Suppressor macrophage treated with lipopolysaccharide for 1 hour (primary cell): ENCODE measurements around the gene CLDN22.

Source experiments
- DNase-seq, 3 donors: peaks; one replicate each; pipeline ENCODE4 v3.0.0-alpha.2; 2020 to 2022

Gene CLDN22

DNA sequence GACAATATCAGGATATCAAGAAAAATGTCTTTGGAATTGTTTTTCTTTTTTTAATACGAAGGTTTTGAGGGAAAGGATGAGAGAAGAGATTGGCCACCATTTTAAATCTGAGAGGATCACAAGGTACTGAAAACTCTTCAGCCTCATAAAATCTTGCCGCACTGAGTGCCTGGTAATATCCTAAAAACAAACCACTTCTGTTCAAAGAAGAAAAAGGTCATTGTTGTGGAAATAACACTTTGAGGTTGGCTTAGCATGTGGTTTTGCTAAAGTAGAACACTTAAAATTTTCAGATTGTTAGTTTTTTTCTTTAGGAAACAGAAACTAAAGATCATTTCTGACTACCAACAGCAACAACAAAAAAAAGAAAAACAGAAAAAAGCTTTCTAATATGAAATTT is 1.0 kb upstream of the CLDN22 start:
- no peak for DNase-seq

DNA sequence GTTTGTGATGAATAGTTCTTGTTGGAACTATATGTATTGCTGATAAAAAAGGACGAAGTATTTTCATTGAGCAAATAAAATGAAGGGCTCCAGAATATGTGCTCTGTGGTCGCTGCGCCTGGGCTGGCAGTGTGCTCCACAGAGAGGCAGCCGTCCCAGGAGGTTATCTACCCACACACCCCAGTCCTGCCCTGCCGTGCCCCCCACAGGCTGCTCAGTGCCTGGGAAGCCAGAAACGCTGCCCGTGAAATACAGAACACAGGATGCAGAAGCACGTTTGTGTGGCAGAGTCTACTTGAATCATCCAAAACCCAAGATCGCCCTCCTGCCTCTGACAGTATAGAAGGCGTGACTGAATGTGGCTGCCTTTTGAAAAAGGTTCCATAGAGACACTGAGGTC is 1.4 kb downstream of the CLDN22 start:
- no peak for DNase-seq

DNA sequence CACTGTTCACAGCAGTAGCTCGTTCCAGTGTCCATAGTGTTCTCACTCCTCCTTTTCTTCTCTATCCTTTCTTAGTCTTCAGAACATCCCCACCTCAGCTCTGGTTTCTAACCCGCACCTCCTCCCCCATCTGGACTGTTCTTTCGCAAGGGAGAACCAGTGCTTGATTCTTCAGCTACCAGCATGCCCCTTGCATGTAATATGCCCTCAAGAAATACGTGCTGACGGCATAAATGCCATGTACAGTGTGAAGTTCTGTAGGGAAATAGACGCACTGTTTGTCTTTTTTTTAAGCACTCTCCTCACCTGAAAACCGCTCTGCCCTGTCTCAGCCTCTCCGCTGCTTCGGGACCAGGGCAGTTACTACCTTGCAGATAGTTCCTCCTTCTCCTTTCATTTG is 5.3 kb downstream of the CLDN22 start:
- no peak for DNase-seq

DNA sequence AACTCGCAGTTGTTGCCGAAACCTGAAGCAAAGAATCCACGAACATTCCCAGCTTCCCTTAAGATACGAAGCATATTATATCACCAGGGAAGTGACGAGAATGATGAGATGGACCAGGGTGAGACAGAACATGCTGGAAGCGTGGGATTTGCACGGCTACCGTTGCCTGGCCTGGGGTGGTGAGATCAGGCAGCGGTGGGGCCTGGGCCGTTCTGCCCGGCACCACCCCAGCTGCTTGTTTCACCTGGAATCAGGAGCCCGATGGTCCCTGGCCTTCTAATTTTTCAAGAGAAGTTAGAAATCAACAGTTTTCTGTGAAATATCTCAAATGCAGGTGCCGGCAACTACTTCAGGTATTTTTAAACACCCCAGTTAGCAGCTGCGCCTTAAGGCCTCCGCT is 5.7 kb downstream of the CLDN22 start:
- no peak for DNase-seq

DNA sequence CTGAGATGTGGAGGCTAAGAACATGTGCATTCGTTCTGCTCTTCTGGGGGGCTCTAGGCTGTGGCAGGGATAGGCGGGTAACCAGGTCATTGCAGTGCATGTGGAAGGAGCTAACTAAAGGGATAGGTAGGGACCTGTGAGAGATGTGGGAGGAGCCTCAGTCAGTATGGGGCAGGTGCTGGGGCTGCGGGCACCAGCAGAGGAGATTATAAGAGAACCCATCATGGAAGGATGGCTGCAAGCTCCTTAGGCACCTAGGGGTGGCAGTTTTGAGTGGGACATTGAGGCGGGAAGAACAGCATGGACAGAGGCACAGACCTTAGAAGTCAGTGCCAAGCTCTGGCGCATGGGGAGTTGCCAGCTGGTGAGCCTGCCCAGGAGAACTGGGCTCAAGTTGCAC is 7.2 kb downstream of the CLDN22 start:
- DNase-seq, result no peak

DNA sequence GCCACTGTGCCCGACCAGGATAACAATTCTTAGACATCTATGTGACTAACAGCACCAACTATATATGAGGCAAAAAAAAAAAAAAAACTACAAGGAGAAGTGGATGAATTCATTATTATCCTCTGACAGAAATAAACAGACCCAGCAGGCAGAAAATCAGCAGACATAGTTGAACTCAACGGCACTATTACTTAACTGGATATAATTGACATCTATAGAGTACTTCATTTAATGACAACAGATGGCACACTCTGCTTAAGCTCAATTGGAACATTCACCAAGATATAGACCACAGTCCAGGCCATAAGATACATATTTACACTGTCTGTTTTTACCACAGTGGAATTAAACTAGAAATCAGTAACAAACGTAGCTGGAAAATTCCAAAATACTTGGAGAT is 13.3 kb downstream of the CLDN22 start:
- no peak for DNase-seq

DNA sequence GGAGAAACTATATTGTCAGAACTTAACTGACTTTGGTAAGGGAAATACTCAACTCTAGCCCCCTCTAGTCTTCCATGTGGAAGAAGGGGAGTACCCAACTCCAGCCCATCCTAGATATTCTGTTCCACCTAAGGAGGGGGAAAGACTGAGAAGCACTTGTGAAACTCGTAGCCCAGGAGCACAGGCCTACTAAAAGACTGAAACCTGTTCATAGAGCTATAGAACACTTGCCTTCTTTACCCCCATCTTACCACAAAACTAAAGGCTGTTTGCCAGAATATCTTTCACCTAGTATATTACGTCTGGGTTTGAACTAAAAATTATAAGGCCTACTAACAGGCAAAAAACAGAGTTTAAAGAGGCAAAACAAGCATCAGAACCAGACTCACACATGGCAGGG is 15.5 kb downstream of the CLDN22 start:
- DNase-seq, result no peak

DNA sequence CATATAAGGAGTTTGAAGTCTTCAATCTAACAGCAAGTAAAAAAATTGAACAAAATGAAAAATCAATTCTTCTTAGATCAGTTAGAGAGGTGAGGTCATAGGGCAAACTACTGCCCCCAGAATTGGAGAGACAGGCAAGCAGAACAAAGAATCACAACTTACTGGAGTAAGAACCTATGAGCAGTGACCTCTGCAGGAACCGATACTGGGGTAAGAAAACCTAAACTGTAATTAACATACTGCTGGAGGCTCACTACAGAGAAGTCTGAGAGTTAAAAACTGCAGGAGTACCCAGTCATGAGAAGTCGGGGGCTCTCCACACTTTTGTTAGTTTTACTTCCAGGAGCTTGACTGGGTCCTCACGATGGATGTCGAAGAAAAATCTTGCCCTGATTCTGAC is 16.0 kb downstream of the CLDN22 start:
- DNase-seq, result no peak

DNA sequence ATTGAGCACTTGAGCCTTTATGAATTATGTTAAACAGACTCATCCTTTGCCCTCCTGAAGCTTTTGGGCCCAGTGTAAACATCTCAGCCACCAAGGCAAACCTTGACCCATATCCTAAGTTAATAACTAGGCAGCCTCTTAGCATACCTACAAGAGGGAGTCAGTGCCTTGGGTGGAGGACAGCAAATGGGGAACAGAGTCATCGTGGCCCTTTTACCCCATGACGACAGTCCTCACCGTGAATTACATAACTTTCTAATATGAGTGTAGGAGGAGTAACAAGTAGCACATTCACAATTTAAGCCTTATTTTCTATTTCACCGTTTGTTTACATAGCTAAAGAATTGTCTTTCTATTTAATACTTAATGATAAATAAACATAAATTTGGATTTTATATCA is 16.8 kb downstream of the CLDN22 start:
- peak; percentile 24 to 49 (median 44) for DNase-seq

DNA sequence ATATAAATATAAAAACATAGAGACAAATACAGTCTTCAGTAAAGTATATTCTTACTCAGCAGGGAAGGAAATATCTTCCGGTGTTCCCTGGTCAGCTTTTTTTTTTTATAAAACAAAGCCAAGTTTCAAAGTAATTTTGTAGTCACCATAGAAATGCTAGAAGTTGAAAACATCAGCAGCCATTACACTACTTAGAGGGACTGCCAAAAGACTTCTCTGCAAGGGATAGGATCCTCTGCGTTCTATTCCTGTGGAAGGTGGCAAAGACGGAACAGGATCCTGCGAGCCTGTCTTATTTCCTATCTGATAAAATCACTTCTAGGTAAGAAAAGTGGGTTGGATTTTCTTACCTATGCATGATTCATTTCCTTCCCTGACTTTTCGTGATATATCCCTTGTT is 19.4 kb downstream of the CLDN22 start:
- no peak for DNase-seq

DNA sequence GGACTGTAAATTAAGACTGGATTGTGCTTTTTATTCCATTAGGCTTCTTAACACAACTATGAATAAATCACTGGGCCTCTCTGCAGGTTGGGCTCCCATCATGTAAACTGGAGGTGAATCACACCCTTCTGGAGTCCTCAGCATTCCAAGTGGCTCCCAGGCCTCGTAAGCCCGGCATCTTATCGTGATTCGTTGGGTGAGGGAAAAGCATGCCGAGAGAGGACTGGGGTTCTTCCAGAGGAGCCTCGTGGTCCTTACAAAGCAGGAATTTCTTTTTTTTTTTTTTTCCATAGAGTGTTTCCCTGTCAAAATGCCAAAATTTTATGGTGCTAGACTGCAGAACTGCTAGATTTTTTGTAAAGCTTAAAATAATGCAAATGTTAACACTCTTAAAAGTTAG is 20.0 kb downstream of the CLDN22 start:
- no peak for DNase-seq

DNA sequence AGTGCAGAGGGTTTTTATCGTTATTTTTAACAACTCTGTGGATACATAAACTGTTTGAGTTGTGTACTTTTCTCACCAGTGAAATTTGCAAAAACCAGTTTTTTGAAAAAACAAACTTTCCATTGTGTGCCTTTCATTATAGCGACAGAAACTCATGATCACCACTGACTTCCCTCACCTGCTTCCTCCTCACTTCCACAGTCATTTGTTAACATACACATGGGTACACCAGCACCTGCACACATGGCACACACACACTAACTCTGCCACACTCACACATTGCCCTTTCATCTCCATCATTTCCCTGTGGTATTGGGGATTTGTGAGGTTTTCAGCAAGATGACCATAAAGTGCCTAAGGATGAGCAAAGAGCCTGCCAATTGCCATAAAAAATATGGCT is 20.6 kb downstream of the CLDN22 start:
- no peak for DNase-seq

DNA sequence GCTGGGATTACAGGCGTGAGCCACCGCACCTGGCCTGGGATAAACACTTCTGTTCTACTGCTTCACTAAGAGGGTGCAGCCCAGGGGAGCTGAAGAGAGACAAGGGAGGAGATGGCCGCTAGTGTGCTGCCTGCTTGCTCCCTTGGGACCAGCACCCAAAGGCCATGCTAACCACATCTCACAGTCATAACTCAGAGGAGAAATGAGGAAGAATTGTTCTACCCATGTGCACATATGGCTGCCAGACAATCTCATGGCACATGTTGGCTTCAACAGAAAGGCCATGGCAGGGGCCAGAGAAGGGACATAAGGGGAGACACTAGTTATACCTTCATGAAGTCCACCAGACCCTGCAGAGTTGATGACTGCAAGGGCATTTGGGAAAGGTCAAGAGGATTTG is 22.4 kb downstream of the CLDN22 start:
- no peak for DNase-seq

DNA sequence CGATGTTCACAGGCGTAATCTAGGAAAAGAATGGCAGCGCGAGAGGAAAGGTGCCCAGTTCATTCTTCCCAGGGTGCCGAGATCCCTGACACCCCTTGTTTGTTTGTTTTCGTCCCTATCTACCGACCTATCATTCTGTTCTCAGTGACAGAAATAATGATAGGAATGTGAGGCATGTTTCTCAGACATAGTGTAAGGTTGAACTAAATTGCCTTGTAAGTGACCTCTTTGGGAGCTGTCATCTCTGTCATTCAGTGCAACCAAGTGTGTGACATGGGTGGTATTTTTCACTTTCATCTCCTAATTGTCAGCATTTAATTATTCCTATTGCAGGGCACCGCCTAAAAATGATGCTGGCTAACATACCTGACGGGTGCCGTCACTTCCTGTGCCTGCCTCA is 24.4 kb downstream of the CLDN22 start:
- DNase-seq, result no peak

DNA sequence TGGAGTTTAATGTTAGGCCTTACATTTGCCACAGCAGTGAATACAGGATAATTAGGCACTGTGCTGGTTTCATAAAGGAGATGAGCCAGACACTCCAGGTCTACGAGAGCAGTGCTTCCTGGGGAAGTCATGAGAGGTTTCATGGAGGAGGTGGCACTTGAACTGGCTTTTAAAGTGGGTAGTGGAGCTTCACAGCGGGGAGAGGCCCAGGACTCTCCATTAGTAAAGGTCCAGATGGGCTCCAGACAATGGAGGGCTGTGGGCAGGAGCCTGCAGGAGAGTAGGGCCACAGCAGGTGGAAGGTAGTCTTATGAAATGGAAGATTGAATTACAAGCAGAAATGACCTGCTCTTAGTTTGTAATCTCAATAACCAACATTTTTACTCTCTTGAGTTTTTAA is 29.0 kb downstream of the CLDN22 start:
- DNase-seq, result no peak

DNA sequence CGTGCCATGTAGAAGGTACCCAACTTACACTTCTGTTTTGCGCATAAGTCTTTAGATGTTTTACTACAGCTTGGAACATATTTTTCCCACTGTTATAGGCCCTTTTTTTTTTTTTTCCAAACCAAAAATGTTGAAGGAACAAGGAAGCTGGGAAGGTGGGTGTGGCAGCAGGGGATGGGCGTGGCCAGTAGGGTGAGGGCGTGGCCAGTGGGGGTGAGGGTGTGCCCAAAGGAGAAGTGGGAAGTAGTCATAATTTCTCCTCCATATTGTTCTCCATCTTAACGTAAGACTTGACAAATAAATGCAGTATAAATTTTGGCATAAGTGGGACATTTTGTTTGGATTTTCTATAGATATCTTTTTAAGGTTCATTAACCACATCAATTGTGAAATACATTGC is 30.4 kb downstream of the CLDN22 start:
- DNase-seq, result peak in 2 of 3 donors; percentile 11 to 16

DNA sequence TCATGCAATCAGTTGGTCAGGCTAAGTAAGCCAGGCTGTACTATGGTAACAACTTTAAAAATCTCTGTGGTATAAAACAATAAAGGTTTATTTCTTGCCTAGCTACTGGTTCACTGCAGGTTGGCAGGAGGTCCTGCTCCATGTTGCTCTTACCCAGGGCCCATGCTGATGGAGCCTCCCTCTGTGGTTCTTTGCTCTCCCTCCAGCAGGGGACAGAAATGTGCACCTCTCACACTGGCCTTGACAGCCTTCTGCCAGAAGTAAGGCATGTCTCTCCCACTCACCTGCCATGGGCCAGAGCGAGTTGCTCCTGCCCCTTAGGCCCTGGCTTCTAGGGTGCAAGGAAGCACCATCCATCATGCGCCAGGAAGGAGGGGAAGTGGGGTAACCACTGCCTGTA is 31.1 kb downstream of the CLDN22 start:
- no peak for DNase-seq

DNA sequence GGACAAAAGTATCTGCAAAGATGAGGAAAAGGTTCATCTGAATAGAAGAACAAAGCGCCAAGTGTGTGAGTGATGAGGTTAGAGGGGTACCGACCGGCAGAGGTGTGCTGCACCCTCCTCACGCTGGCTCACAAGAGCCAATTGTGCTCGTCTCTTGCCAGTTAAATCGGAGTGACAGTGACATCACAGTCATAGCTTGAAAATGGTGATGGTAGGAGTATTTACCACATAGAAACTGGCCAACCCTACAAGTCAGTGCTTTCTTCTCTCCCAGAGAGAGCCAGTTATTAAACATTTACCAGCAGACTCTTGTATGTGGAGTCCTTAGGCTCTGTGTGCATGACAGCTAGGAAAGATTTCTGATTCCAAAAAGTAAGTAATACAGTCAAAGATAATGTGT is 32.4 kb downstream of the CLDN22 start:
- no peak for DNase-seq

DNA sequence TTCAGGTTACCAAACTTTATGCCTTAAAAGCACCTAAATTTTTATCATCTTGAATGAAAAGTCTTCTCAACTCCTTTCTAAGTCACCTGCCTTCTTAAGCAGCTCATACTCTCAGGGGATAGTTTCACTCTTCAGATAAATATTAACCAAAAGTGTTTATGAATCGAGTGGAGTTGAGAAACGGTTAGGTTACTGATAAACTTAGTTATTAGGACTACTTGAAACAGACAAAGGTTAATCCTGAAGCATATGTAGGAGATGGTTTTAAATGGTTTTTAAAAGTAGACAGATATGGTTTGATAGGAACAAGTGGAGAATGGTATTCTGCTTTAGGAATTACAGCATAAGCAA is 32.8 kb downstream of the CLDN22 start:
- DNase-seq, result no peak

DNA sequence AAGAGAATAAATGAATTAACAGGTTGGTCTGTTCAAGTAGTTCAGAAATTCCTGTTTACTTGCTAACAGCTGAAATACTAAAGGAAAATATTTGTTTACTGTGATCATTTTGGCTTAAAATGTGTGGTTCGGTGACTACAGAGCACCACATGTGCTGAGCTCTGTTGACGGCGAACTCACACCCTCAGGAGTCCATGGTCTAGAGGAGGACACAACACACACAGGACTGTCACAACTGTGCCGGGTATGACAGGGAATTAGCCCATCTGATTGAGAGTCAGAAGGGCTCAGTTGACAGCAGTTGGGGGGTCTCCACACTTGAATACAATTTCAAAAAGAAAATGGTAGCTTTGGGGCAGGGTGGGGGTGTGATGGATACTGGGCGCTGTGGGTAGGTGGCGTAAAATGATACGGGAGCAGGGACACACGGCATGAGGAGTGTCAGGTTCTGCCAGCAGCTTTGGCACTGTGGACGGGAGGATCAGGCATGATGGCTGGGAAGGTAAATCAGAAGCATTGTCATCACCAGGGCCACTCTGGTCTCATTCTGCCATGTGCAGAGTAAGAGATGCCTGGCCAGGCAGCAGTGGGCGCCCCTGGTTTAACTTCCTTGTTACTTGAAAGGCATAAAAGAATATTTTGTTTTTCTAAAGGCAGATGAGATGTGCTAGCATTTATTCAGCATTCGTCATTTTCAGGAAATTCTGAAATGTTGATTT is 33.3 kb downstream of the CLDN22 start:
- DNase-seq, result no peak

DNA sequence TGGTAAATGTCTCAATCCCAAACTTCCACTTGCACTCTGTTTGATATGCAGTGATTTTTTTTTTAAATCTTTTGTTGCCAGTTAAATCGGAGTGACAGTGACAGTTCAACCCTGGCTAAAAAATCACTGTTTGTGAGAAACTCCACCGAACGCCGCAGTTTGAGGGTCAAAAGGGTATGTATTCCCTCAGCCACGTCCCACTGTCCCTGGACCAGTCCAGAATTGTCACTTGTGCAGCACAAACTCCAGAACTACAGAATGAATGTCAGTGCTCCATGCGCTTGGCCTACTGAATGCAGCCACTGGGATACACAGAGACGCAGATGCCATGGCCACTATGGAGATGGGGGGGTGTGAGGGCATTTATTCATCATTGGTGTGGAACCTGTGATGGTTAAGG is 34.2 kb downstream of the CLDN22 start:
- DNase-seq, result no peak

DNA sequence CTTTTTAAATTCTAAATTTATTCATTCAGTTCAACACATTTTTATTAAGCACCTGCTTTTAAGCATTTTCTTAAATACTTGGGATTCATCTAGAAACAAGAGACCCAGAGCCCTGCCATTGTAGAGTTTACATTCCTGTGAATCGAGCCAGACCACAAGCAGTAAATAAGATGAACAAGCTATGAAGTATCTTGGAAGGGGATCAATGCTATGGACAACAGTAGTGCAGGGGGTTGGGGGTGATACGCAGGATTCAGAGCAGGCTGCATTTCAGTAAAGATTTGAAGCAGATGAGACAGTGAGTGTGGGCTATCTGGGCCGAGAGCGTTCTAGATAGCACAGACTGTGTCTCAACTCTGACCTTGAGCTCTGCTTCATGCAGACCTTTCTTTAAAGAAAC is 35.1 kb downstream of the CLDN22 start:
- no peak for DNase-seq

DNA sequence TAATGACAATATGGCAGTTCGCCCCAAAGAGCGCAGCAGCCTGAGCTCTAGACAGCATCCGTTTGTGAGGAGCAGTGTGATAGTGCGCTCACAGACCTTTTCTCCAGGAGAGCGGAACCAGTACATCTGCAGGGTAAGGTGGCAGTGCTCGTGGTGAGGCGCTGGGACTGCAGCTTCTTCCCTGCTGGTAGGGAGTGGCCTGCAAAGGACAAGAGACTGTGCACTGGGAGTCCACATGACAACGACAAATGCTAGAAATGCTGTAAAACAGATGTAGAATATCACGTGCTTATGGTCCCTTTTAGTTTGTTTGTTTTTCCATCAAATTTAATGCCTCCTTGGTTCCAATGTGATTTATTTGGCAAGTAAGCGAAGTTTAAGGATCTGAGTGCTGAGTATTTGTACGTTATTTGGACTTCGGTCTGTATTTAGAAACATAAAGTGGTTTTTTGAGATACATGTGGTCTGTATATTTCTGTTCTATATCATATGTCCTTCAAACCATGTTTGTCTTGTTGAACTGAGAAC is 35.8 kb downstream of the CLDN22 start:
- no peak for DNase-seq

DNA sequence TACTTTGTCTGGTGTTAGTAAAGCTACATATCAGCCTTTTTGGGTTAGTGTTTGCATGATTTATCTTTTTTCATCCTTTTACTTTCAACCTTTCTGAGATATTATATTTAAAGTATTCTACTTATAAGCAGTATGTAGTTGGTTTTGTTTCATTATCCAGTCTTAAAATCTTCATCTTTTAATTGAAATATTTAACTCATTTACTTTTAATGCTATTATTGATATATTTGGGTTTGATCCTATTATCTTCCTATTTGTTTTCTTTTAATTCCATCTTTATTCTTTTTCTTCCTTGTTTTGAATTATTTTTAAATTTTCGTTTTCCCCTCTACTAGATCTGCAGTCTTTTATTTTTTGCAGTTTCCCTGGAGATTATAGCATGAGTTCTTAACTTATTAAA is 44.0 kb downstream of the CLDN22 start:
- DNase-seq, result no peak

DNA sequence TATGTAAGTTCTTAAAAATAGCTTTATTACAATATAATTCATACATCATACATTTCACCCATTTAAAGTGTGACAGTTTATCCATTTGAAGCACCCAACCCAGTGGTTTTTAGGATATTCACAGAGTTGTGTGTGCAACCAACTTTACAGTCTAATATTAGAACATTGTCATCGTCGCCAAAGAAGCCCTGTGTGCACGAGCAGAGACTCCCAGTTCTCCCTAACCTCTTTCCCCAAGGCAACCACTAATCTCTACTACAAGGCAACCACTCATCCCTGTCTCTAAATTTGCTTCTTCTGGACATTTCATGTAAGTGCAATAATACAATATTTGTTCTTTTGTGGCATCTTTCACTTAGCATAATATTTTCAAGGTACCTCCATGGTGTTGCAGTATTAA is 47.7 kb downstream of the CLDN22 start:
- no peak for DNase-seq

DNA sequence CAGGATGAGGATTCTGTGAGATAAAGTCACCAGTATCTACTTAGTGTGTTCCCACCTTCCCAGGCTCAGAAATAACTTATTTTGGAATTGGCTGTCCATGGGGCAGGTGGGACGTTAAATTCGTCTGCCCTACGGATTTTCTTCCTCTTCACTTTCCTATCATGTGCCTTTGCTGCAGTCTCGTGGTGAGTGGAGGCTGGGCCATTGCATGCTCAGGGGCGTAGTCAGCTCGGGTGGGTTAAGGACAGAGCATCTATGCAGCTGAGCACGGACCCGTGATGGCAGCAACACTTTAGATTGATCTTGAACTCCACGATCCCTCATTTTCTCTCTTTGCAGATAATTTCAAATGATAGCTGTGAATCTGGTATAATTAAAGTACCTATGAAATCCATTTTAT is 51.5 kb downstream of the CLDN22 start:
- no peak for DNase-seq
